Measurements from ENCODE around the gene PDE11A. TPM values are rescaled to one million over a fixed set of nuclear protein-coding genes. Genes with fewer than 3 reads are reported as not detected.

The PDE11A gene
- total RNA-seq, 1 donor from 2014 or later: 0.27 TPM

GRCh38 chr2:177641331-177641730, 431.2 kb downstream of the PDE11A start:
- Mint-ChIP-seq H3K4me3 (ENCODE audit: unreplicated experiment) (peak overlapping the region; percentile 47), H3K9me3 (ENCODE audit: unreplicated experiment) (peaks cover 11% of the 10 kb centered on the region), H3K36me3 (ENCODE audit: unreplicated experiment) (peaks cover 17% of the 10 kb centered on the region), H3K27ac (ENCODE audit: unreplicated experiment) (peak overlapping the region; percentile 81), H3K4me1 (ENCODE audit: low read depth, unreplicated experiment) (peaks cover 31% of the 10 kb centered on the region), H3K27me3 (ENCODE audit: unreplicated experiment) (peaks cover 6% of the 10 kb centered on the region)
- TF ChIP-seq CTCF (IDR thresholded peaks at IDR 0.05; ENCODE audit: partially characterized antibody, unreplicated experiment): no peak
- peak; percentile 32 for DNase-seq

GRCh38 chr2:177640423-177640822, 432.2 kb downstream of the PDE11A start:
- H3K9me3 Mint-ChIP-seq (ENCODE audit: unreplicated experiment): peaks cover 11% of the 10 kb centered on the region
- peaks cover 31% of the 10 kb centered on the region for H3K4me1 Mint-ChIP-seq (ENCODE audit: low read depth, unreplicated experiment)
- H3K27me3 Mint-ChIP-seq (ENCODE audit: unreplicated experiment): peaks cover 6% of the 10 kb centered on the region

GRCh38 chr2:177639262-177639914, 433.2 kb downstream of the PDE11A start:
- H3K4me1 Mint-ChIP-seq (ENCODE audit: low read depth, unreplicated experiment): peaks cover 36% of the 10 kb centered on the region
- DNase-seq: no peak

More at GRCh38 chr2:177640423-177640822, 432.2 kb downstream of the PDE11A start:
- Mint-ChIP-seq H3K27ac (ENCODE audit: unreplicated experiment) (peak overlapping the region; percentile 81), H3K4me3 (ENCODE audit: unreplicated experiment) (no peak overlapping the region), H3K36me3 (ENCODE audit: unreplicated experiment) (peaks cover 17% of the 10 kb centered on the region)
- no peak for TF ChIP-seq CTCF (IDR thresholded peaks at IDR 0.05; ENCODE audit: partially characterized antibody, unreplicated experiment)
- no peak for DNase-seq

GRCh38 chr2:177638507-177638906, 434.1 kb downstream of the PDE11A start:
- Mint-ChIP-seq H3K4me3 (ENCODE audit: unreplicated experiment) (no peak overlapping the region), H3K27me3 (ENCODE audit: unreplicated experiment) (peaks cover 2% of the 10 kb centered on the region), H3K4me1 (ENCODE audit: low read depth, unreplicated experiment) (peaks cover 40% of the 10 kb centered on the region), H3K27ac (ENCODE audit: unreplicated experiment) (no peak overlapping the region), H3K9me3 (ENCODE audit: unreplicated experiment) (peaks cover 10% of the 10 kb centered on the region), H3K36me3 (ENCODE audit: unreplicated experiment) (peaks cover 9% of the 10 kb centered on the region)
- no peak for TF ChIP-seq CTCF (IDR thresholded peaks at IDR 0.05; ENCODE audit: partially characterized antibody, unreplicated experiment)
- no peak for DNase-seq

More at GRCh38 chr2:177639262-177639914, 433.2 kb downstream of the PDE11A start:
- H3K4me3 Mint-ChIP-seq (ENCODE audit: unreplicated experiment): no peak overlapping the region
- no peak for TF ChIP-seq CTCF (IDR thresholded peaks at IDR 0.05; ENCODE audit: partially characterized antibody, unreplicated experiment)
- H3K9me3 Mint-ChIP-seq (ENCODE audit: unreplicated experiment): peaks cover 10% of the 10 kb centered on the region
- H3K27ac Mint-ChIP-seq (ENCODE audit: unreplicated experiment): no peak overlapping the region
- H3K36me3 Mint-ChIP-seq (ENCODE audit: unreplicated experiment): peaks cover 12% of the 10 kb centered on the region
- peaks cover 2% of the 10 kb centered on the region for H3K27me3 Mint-ChIP-seq (ENCODE audit: unreplicated experiment)

- H3K27me3 Mint-ChIP-seq (ENCODE audit: unreplicated experiment): peaks cover 2% of the 10 kb centered on the region
- peaks cover 37% of the 10 kb centered on the region for H3K4me1 Mint-ChIP-seq (ENCODE audit: low read depth, unreplicated experiment)
- no peak overlapping the region for H3K27ac Mint-ChIP-seq (ENCODE audit: unreplicated experiment)
- H3K36me3 Mint-ChIP-seq (ENCODE audit: unreplicated experiment): no peaks in the 10 kb centered on the region
- no peak for DNase-seq
- TF ChIP-seq CTCF (IDR thresholded peaks at IDR 0.05; ENCODE audit: partially characterized antibody, unreplicated experiment): no peak
- H3K9me3 Mint-ChIP-seq (ENCODE audit: unreplicated experiment): peaks cover 9% of the 10 kb centered on the region
- H3K4me3 Mint-ChIP-seq (ENCODE audit: unreplicated experiment): no peak overlapping the region
Observed at GRCh38 chr2:177636672-177637071, 435.9 kb downstream of the PDE11A start.
